Measurements from ENCODE around the gene TMTC4. TPM values are rescaled to one million over a fixed set of nuclear protein-coding genes. Genes with fewer than 3 reads are reported as not detected.
"Not testable (repeated sequence)": the region's sequence is repeated elsewhere in the genome, so short reads cannot be mapped to it uniquely, and the experiment has no call there.

Gene TMTC4
- total RNA-seq, result 10 to 100 TPM in 1 of 2 donors, 1 to 10 TPM in 1; 9.8 to 19.7 TPM

- DNase-seq (ENCODE audit: low spot score) (no peak), ATAC-seq (no peak)
- peak within 1 kb of the TSS; percentile 95 for H3K4me3 Mint-ChIP-seq
- H3K4me1 Mint-ChIP-seq (ENCODE audit: low read depth in 2 of 2), result peaks cover 20 to 29% of the 10 kb centered on the region in 2 donors
- peaks cover 6% of the 10 kb centered on the region for H3K36me3 Mint-ChIP-seq
- H3K27me3 Mint-ChIP-seq, result peaks cover 5 to 6% of the 10 kb centered on the region in 2 donors
- H3K9me3 Mint-ChIP-seq, result peaks cover 5% of the 10 kb centered on the region
- H3K27ac Mint-ChIP-seq, result peak within 1 kb of the TSS; percentile 77 to 82
Observed at GRCh38 chr13:100674572-100674871, at the start of gene TMTC4. Gene TMTC4, minus strand, starts transcription at chr13:100674795. Its CDS starts 4,433 bp downstream, at chr13:100670362.

GRCh38 chr13:100722517-100722916 is 47.9 kb upstream of the TMTC4 start:
- Mint-ChIP-seq H3K9me3 (peaks cover 5% of the 10 kb centered on the region), H3K27ac (no peak overlapping the region), H3K36me3 (peaks cover 5% of the 10 kb centered on the region), H3K4me1 (ENCODE audit: low read depth in 2 of 2) (peaks cover 0 to 12% of the 10 kb centered on the region in 2 donors), H3K27me3 (peaks cover 11 to 18% of the 10 kb centered on the region in 2 donors), H3K4me3 (no peak overlapping the region)
- ATAC-seq (no peak), DNase-seq (ENCODE audit: low spot score) (no peak)

- Mint-ChIP-seq H3K9me3 (peaks cover 5% of the 10 kb centered on the region), H3K4me3 (no peak overlapping the region), H3K36me3 (peaks cover 2% of the 10 kb centered on the region), H3K4me1 (ENCODE audit: low read depth in 2 of 2) (peaks cover 0 to 12% of the 10 kb centered on the region in 2 donors), H3K27me3 (peaks cover 10 to 19% of the 10 kb centered on the region in 2 donors), H3K27ac (no peak overlapping the region)
- no peak for ATAC-seq
- DNase-seq (ENCODE audit: low spot score), result no peak
Observed at GRCh38 chr13:100721885-100722512, 47.4 kb upstream of the TMTC4 start.

- H3K9me3 Mint-ChIP-seq, result peaks cover 3% of the 10 kb centered on the region
- H3K4me1 Mint-ChIP-seq (ENCODE audit: low read depth in 2 of 2), result peaks cover 0 to 2% of the 10 kb centered on the region in 2 donors
- ATAC-seq (peak in 1 of 2 donors; percentile 43), DNase-seq (ENCODE audit: low spot score) (no peak)
- no peaks in the 10 kb centered on the region for H3K36me3 Mint-ChIP-seq
- no peak overlapping the region for H3K27ac Mint-ChIP-seq
- H3K4me3 Mint-ChIP-seq, result no peak overlapping the region
- H3K27me3 Mint-ChIP-seq, result peaks cover 5 to 20% of the 10 kb centered on the region in 2 donors
Observed at GRCh38 chr13:100715604-100716003, 41.0 kb upstream of the TMTC4 start.

- DNase-seq (ENCODE audit: low spot score) (no peak), ATAC-seq (no peak)
- no peak overlapping the region for H3K27ac Mint-ChIP-seq
- peaks cover 0 to 2% of the 10 kb centered on the region in 2 donors for H3K4me1 Mint-ChIP-seq (ENCODE audit: low read depth in 2 of 2)
- H3K4me3 Mint-ChIP-seq, result no peak overlapping the region
- H3K36me3 Mint-ChIP-seq, result no peaks in the 10 kb centered on the region
- peaks cover 5 to 14% of the 10 kb centered on the region in 2 donors for H3K27me3 Mint-ChIP-seq
- no peaks in the 10 kb centered on the region for H3K9me3 Mint-ChIP-seq
Observed at GRCh38 chr13:100714478-100714877, 39.9 kb upstream of the TMTC4 start.

GRCh38 chr13:100710176-100710575 is 35.6 kb upstream of the TMTC4 start:
- H3K27me3 Mint-ChIP-seq, result peaks cover 0 to 5% of the 10 kb centered on the region in 2 donors
- no peaks in the 10 kb centered on the region for H3K9me3 Mint-ChIP-seq
- H3K27ac Mint-ChIP-seq, result no peak overlapping the region
- ATAC-seq (no peak), DNase-seq (ENCODE audit: low spot score) (no peak)
- no peaks in the 10 kb centered on the region for H3K36me3 Mint-ChIP-seq
- no peak overlapping the region for H3K4me3 Mint-ChIP-seq
- no peaks in the 10 kb centered on the region for H3K4me1 Mint-ChIP-seq (ENCODE audit: low read depth in 2 of 2)

GRCh38 chr13:100707818-100708740 is 33.5 kb upstream of the TMTC4 start:
- Mint-ChIP-seq H3K36me3 (no peaks in the 10 kb centered on the region), H3K27me3 (peaks cover 0 to 3% of the 10 kb centered on the region in 2 donors), H3K4me3 (no peak overlapping the region), H3K9me3 (no peaks in the 10 kb centered on the region), H3K4me1 (ENCODE audit: low read depth in 2 of 2) (no peaks in the 10 kb centered on the region), H3K27ac (no peak overlapping the region)
- ATAC-seq (peak in 1 of 2 donors; percentile 28), DNase-seq (ENCODE audit: low spot score) (no peak)

GRCh38 chr13:100698331-100698730 is 23.7 kb upstream of the TMTC4 start:
- not testable (repeated sequence) for ATAC-seq; H3K4me3 Mint-ChIP-seq; H3K9me3 Mint-ChIP-seq; H3K4me1 Mint-ChIP-seq (ENCODE audit: low read depth in 2 of 2); DNase-seq (ENCODE audit: low spot score); H3K27ac Mint-ChIP-seq; H3K36me3 Mint-ChIP-seq
- H3K27me3 Mint-ChIP-seq, result peaks cover 11 to 12% of the 10 kb centered on the region in 2 donors

GRCh38 chr13:100695509-100695773 is 20.8 kb upstream of the TMTC4 start:
- no peak for DNase-seq (ENCODE audit: low spot score)
- peaks cover 19 to 23% of the 10 kb centered on the region in 2 donors for H3K27me3 Mint-ChIP-seq
- no peaks in the 10 kb centered on the region for H3K4me1 Mint-ChIP-seq (ENCODE audit: low read depth in 2 of 2)
- no peak overlapping the region for H3K27ac Mint-ChIP-seq
- H3K4me3 Mint-ChIP-seq, result no peak overlapping the region
- H3K36me3 Mint-ChIP-seq, result no peaks in the 10 kb centered on the region
- ATAC-seq, result no peak
- H3K9me3 Mint-ChIP-seq, result no peaks in the 10 kb centered on the region

GRCh38 chr13:100694722-100695508 is 20.3 kb upstream of the TMTC4 start:
- DNase-seq (ENCODE audit: low spot score), result no peak
- H3K27me3 Mint-ChIP-seq, result peaks cover 19 to 23% of the 10 kb centered on the region in 2 donors
- no peaks in the 10 kb centered on the region for H3K4me1 Mint-ChIP-seq (ENCODE audit: low read depth in 2 of 2)
- no peaks in the 10 kb centered on the region for H3K9me3 Mint-ChIP-seq
- ATAC-seq, result peak in 1 of 2 donors; percentile 52
- no peak overlapping the region for H3K27ac Mint-ChIP-seq
- H3K36me3 Mint-ChIP-seq, result no peaks in the 10 kb centered on the region
- no peak overlapping the region for H3K4me3 Mint-ChIP-seq

GRCh38 chr13:100689191-100689590 is 14.6 kb upstream of the TMTC4 start:
- Mint-ChIP-seq H3K27me3 (peaks cover 9 to 22% of the 10 kb centered on the region in 2 donors), H3K9me3 (peaks cover 7% of the 10 kb centered on the region), H3K4me1 (ENCODE audit: low read depth in 2 of 2) (no peaks in the 10 kb centered on the region), H3K4me3 (no peak overlapping the region), H3K27ac (no peak overlapping the region), H3K36me3 (peaks cover 9% of the 10 kb centered on the region)
- no peak for ATAC-seq
- no peak for DNase-seq (ENCODE audit: low spot score)

- DNase-seq (ENCODE audit: low spot score), result no peak
- no peak for ATAC-seq
- Mint-ChIP-seq H3K36me3 (no peaks in the 10 kb centered on the region), H3K4me1 (ENCODE audit: low read depth in 2 of 2) (peaks cover 11 to 12% of the 10 kb centered on the region in 2 donors), H3K27me3 (peaks cover 14 to 17% of the 10 kb centered on the region in 2 donors), H3K9me3 (peaks cover 5% of the 10 kb centered on the region), H3K4me3 (no peak overlapping the region), H3K27ac (no peak overlapping the region)
Observed at GRCh38 chr13:100680131-100680530, 5.5 kb upstream of the TMTC4 start.

- not testable (repeated sequence) for H3K4me3 Mint-ChIP-seq; ATAC-seq; H3K27ac Mint-ChIP-seq; H3K9me3 Mint-ChIP-seq; H3K27me3 Mint-ChIP-seq; H3K36me3 Mint-ChIP-seq; DNase-seq (ENCODE audit: low spot score)
- peaks cover 20 to 26% of the 10 kb centered on the region in 2 donors for H3K4me1 Mint-ChIP-seq (ENCODE audit: low read depth in 2 of 2)
Observed at GRCh38 chr13:100677128-100677527, 2.5 kb upstream of the TMTC4 start.

Data from natural killer cell treated with Interleukin-12 subunit alpha and Interleukin-12 subunit beta and Interleukin-15 and Interleukin-18, amount 100 ng/mL, for 72 hours (primary cell).